UCSD-AML1 (cell line): ENCODE measurements around the gene TRAP1.
A peak's percentile ranks its signal among the peaks of the same experiment; 100 is the strongest.
"Not testable (repeated sequence)": the region's sequence is repeated elsewhere in the genome, so short reads cannot be mapped to it uniquely, and the experiment has no call there.

Experiments used
- DNase-seq: peaks from one replicate; lab custom pipeline; 2025; ENCODE audit not compliant: unreplicated experiment; lab: John Stamatoyannopoulos, UW

Gene TRAP1

DNA sequence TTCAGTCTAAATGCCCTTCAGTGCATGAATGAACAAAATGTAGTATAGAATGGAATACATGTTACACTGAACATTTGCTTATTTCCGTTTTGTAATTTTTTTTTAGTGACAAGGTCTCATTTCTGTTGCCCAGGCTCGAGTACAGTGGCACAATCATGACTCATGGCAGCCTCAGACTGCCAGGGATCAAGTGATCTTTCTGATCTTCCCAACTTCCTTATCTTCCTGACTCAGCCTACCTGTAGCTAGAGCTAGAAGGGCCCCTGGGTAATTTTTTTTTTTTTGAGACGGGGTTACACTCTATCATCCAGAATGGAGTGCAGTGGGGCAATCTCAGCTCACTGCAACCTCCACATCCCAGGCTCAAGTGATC, 98.6 kb downstream of the TRAP1 start:
- no peak for DNase-seq

DNA sequence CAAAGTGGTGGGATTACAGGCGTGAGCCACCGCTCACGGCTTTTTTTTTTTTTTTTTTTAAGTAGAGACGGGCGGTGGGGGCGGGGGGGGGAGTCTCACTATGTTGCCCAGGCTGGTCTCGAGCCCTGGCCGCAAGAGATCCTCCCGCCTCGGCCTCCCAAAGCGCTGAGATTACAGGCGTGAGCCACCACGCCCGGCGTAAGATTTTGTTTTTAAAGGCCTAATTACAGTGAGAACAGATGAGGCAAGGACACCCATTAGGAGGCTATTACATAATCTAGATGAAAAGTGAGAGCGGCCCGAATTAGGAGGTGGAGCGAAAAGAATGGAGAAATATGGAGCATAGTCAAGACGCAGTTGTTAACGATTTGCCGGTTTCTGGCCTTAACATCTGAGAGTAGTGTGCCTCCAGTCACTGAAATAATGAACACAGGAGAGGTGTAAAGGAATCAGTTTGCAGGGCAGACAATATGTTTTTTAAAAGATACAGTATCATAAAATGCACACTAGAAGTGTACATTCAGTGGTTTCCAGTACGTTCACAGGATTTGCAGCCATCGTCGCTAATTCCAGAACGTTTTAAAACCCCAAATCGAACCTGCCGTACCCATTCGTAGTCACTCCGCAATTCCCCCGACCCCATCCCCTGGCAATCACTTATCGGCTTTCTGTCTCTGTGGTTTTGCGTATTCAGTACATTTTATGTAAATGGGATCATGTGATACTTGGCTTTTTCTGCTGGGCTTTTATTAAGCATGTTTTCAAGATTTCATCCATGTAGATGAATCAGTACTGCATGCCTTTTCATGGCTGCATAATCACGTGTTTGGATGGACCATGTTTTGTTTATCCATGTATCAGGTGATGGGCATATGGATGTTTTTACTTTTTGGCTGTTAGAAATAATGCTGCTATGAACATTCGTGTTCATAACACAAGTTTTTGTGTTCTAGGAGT, 104.5 kb downstream of the TRAP1 start:
- DNase-seq: no peak

DNA sequence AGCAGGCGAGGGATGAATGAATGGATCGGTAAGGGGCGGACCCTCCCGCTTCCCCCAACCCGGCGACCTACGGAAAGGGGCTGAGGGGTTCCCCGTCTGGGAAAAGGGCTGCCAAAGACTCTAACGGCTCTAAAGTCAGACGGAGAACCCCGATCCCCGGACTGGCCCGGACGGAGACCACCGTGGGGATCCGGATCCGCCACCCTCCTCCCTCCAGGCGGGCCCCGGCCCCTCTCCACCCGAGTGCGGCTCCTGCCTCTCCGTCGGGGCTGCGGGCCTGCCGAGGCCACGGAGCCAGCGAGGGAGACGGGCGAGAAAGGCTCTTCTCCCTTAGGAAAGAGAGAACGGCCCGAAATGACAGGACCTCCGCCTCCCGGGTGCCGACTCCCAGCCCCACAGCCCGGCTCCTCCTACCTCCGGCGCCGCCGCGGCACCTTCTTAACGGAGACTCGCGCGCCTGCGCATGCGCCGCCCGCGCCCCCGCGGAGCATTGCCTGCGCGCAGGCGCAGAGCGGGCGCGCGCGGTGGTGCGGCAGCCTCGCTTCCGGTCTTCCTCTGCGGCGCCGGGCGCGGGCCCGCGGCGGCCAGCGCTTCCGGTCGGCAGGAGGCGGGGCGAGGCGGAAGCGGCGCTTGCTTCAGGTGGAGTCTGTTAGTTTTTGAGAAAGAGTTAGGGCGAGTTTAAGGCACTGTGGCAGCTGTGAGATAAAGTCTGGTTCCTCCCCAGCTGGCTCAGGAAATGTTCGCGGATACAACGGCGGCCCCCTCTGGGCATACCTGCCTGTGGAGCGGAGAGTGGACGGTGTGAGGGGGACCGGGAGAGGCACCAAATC, 106.0 kb downstream of the TRAP1 start, which contains the start of gene SLX4:
Gene SLX4 (minus strand): TSS at position 461 of the 830 bp plus-strand sequence. CDS start 2,642 bp downstream, outside the sequence.
- DNase-seq: peak; percentile 97

DNA sequence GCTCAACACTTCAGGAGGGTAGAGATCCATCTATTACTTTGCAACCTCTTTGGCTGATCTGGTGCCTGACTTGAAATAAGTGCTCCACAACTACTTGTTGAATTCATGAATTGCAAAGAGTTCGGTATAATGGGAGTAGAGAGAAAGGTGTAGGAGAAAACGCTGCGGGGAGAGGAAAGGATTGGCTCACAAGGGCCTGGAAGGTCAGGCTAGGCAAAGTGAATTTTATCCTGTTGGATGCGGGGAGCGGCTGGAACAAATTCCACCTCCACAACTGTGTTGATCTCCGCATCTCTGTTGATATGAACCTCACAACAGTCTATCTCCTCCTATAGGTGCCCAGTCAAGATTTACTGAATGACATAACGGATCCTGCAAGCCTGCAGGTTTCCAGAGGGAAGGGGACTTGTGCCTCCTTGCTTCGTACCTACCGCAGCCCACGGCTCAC, 106.6 kb downstream of the TRAP1 start:
- no peak for DNase-seq

DNA sequence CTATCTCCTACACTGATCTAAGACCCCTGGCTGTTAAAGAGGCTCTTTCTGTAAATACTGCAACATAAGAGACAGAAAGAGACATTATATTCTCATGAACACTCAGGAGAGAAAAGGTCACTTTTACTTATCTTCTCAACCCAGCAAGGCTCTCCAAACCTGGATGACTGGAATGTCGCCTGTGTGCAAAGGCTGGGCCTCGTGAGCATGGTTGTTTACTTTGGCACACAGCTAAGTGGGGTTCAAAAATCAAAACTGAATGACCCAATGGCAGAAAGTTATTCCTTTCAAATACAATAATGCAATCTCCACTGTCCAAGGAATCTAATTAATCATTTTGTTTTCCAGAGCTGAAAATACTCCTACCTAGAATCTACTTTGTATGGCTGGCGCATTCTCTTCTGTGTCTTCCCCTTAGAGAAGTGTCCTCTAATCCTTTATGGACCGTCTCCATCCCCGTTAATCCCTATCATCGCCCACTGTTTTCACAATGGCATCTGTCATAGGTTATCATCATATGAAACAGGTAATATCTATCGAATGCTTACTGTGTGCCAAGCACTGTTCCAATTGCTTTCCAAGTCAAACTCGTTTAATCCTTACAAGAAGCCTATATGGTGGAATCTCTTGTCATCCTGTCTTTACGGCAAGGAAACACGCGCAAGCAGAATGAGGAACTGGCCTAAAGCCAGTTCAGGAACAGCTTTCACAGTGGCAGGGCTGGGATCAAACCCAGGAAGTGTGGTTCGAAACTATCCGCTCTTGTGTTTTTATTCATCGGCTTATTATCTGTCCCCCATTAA, 107.2 kb downstream of the TRAP1 start:
- DNase-seq: peak; percentile 28

DNA sequence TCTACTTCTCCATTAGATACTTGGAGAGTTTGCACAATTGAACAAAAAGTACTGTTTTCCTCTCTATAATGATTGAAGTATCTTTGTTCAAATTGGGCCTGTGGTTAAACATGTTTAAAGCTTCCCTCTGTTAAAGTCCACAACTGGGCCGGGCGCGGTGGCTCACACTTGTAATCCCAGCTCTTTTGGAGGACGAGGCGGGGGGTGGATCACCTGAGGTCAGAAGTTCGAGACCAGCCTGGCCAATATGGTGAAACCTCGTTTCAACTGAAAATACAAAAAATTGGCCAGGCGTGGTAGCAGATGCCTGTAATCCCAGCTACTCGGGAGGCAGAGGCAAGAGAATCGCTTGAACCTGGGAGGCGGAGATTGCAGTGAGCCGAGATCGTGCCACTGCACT, 108.3 kb downstream of the TRAP1 start:
- DNase-seq: not testable (repeated sequence)

DNA sequence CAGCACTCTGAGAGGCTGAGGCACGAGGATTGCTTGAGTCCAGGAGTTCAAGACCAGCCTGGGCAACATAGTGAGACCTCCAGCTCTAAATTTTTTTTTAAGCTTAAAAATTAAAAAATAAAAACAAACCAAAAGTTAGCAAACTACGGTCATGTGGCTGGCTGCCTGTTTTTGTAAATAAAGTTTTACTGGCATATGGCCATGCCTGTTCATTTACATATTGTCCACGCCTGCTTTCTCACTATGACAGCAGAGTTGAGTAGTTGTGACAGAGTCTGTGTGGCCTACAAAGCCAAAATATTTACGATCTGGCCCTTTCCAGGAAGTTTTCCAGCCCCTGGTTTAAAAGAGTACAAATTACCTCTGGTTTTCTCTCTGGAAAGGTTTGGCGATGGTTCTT, 109.3 kb downstream of the TRAP1 start:
- no peak for DNase-seq
